ENCODE data around the gene EDAR. TPM values are rescaled to one million over a fixed set of nuclear protein-coding genes. Genes with fewer than 3 reads are reported as not detected.

The EDAR gene
- total and polyA plus RNA-seq, 2 experiments from 2014 or later = not detected

- Histone ChIP-seq H3K4me3 (no peak overlapping the region), H3K36me3 (no peaks in the 10 kb centered on the region), H3K27me3 (no peaks in the 10 kb centered on the region), H3K27ac (no peak overlapping the region), H3K4me1 (ENCODE audit: low read depth) (peaks cover 16% of the 10 kb centered on the region), H3K9me3 (ENCODE audit: low read depth) (no peaks in the 10 kb centered on the region)
- DNase-seq (ENCODE audit: low read depth in 1 of 2, low spot score in 1 of 2) = no peak
- no peak for TF ChIP-seq CTCF (IDR thresholded peaks at IDR 0.05; ENCODE audit: low read depth, low read length)
Measured at GRCh38 chr2:108931372-108931771, 57.6 kb downstream of the EDAR start.

GRCh38 chr2:108929807-108930425, 59.1 kb downstream of the EDAR start:
- Histone ChIP-seq H3K27me3 (no peaks in the 10 kb centered on the region), H3K27ac (no peak overlapping the region), H3K9me3 (ENCODE audit: low read depth) (no peaks in the 10 kb centered on the region), H3K36me3 (no peaks in the 10 kb centered on the region), H3K4me3 (no peak overlapping the region), H3K4me1 (ENCODE audit: low read depth) (peaks cover 16% of the 10 kb centered on the region)
- no peak for DNase-seq (ENCODE audit: low read depth in 1 of 2, low spot score in 1 of 2)
- TF ChIP-seq CTCF (IDR thresholded peaks at IDR 0.05; ENCODE audit: low read depth, low read length) = no peak

GRCh38 chr2:108928660-108929377, 60.2 kb downstream of the EDAR start:
- DNase-seq (ENCODE audit: low read depth in 1 of 2, low spot score in 1 of 2) = no peak
- Histone ChIP-seq H3K36me3 (no peaks in the 10 kb centered on the region), H3K4me1 (ENCODE audit: low read depth) (peaks cover 11% of the 10 kb centered on the region), H3K27ac (no peak overlapping the region), H3K27me3 (no peaks in the 10 kb centered on the region), H3K4me3 (no peak overlapping the region), H3K9me3 (ENCODE audit: low read depth) (no peaks in the 10 kb centered on the region)
- no peak for TF ChIP-seq CTCF (IDR thresholded peaks at IDR 0.05; ENCODE audit: low read depth, low read length)

GRCh38 chr2:108927936-108928659, 60.9 kb downstream of the EDAR start:
- peak; percentile 95 for TF ChIP-seq CTCF (IDR thresholded peaks at IDR 0.05; ENCODE audit: low read depth, low read length)
- H3K27me3 ChIP-seq = no peaks in the 10 kb centered on the region
- H3K4me3 ChIP-seq = no peak overlapping the region
- DNase-seq (ENCODE audit: low read depth in 1 of 2, low spot score in 1 of 2) = peak; percentile 68 to 73
- H3K36me3 ChIP-seq = no peaks in the 10 kb centered on the region
- H3K4me1 ChIP-seq (ENCODE audit: low read depth) = peaks cover 4% of the 10 kb centered on the region
- no peak overlapping the region for H3K27ac ChIP-seq
- H3K9me3 ChIP-seq (ENCODE audit: low read depth) = no peaks in the 10 kb centered on the region

- no peak for DNase-seq (ENCODE audit: low read depth in 1 of 2, low spot score in 1 of 2)
- Histone ChIP-seq H3K4me3 (no peak overlapping the region), H3K27me3 (no peaks in the 10 kb centered on the region), H3K9me3 (ENCODE audit: low read depth) (no peaks in the 10 kb centered on the region), H3K36me3 (no peaks in the 10 kb centered on the region), H3K27ac (no peak overlapping the region), H3K4me1 (ENCODE audit: low read depth) (no peaks in the 10 kb centered on the region)
- TF ChIP-seq CTCF (IDR thresholded peaks at IDR 0.05; ENCODE audit: low read depth, low read length) = no peak
Measured at GRCh38 chr2:108927405-108927804, 61.6 kb downstream of the EDAR start.
